ENCODE data around the gene INKA1.

The INKA1 gene

DNA sequence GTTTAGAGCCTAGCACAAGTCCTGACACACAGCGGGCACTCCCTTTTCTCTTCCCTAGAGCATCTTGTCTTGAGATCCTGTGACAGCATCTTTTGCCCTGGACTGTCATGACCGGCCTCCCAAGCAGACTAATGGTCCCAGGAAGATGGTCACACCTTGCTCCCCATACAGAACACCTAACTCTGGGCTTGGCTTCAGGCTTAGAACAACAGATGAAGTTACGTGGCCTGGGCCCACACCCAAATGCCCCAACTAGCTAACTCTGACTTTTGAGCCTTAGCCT lies 15.9 kb upstream of the INKA1 start:
- DNase-seq: no peak

- DNase-seq: no peak
These were observed 15.5 kb upstream of the INKA1 start for GRCh38 chr3:49787536-49787935.

DNA sequence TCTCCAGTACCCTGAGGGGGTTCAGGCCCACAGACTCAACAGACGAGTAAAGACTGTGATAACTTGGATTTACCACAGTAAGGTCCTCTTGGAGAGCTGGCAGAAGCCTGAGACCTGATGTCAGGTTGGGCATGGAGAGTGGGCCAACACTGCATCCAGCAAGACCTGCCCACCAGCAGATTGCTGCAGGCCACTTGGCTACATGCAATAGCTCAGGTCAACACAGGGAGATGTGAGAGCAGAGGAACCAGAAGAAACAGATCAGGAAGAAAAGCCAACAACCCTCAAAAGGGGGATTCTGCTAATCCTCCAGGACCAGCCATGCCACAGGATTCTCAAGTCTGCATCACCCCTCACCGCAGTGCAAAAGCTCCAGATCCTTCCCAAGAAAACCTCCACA lies 15.0 kb upstream of the INKA1 start:
- no peak for DNase-seq

- no peak for DNase-seq
These were observed 12.2 kb upstream of the INKA1 start for GRCh38 chr3:49790626-49791411.

- DNase-seq: peak; percentile 40
These were observed 11.5 kb upstream of the INKA1 start for GRCh38 chr3:49791571-49791970.

- peak; percentile 37 for DNase-seq
These were observed 10.5 kb upstream of the INKA1 start for GRCh38 chr3:49792371-49793150.

- no peak for DNase-seq
These were observed 9.5 kb upstream of the INKA1 start for GRCh38 chr3:49793486-49794085.

DNA sequence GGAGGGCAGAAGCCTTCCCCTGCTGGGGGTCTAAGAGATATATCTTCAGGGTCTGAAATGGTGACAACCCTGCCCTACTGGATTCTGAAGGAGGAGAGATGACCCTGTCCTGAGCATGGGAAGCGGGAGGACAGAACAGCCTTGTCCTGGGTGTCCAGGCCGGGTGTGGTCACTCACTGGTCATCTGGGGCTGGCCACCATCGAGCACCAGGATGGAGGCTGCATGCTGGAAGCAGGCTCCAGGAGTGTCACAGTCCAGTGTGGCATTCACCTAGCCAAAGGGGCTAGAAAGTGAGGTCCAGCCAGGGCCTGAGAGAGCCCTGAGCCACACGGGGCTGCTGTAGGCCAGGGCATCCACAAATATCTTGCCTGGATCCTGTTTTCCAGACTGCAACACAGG lies 8.6 kb upstream of the INKA1 start:
- DNase-seq: no peak

DNA sequence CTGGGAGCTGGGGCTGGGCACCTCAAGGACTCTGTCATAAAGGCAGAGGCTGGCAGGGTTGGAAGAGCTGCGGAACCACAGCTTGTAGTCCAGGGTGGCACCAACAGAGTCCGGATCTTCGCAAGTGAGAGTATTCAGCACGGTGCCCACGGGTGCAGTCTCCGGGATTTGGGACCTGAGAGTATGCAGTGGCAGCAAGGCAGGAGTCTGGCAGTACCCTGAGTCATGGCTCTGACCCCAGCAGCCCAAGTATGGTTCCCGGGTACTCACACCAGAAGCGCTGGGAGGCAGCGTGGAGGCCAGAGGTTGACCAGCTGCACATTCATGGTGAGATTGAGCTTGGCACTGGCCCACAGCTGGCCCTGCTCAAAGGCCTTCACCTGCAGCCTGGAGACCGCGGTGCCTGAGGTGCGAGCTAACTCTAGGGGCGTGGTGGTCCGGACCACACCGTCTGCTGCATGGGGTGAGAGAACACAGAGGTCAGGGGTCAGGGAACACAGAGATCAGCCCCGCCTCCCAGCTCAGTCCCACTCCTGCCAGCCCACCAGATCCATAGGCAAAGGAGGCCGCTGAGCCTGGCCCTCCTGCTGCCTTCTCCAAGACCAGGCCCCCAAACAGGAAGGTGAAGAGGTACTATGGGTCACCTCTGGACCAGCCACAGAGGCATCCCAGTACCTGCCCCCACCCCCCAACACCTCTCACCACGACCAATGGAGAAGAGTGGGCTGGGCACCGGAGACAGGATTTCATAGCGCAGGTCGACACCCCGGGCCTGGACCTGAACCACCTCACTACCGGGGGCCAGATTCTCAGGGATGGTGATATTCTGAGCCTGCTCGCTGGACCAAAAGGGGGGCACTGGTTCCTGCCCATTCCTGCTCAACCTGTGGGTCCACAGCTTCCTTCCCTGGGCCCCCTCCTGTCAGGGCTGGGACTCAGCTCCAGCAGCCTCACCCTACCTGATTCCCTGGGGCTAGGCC lies 7.8 kb upstream of the INKA1 start:
- no peak for DNase-seq

DNA sequence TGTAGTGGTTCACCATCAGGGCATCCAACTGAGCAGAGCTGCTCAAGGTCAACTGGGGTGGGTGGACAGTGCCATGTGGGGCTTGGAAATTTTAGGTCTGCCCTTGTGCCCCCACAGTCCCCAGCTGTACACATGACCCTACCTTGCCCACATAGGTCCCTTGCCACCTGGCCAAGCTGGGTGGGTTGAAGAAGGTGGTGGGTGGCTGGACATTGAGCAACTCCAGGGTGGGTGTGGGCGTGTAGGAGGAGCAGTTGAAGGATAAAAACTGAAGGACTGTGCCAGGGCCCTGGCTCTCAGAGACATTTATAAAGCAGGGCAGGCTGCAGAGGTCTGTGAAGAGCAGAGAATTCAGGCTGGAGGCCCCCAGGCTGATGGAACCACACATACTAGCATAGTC lies 4.0 kb upstream of the INKA1 start:
- DNase-seq: no peak

- no peak for DNase-seq
These were observed 3.3 kb upstream of the INKA1 start, which contains the start of gene CDHR4 for GRCh38 chr3:49799761-49800160. Gene CDHR4 (minus strand): TSS chr3:49799873. CDS start chr3:49799812, 61 bp downstream.

GRCh38 chr3:49801160-49801559 lies 1.9 kb upstream of the INKA1 start:
- no peak for DNase-seq

DNA sequence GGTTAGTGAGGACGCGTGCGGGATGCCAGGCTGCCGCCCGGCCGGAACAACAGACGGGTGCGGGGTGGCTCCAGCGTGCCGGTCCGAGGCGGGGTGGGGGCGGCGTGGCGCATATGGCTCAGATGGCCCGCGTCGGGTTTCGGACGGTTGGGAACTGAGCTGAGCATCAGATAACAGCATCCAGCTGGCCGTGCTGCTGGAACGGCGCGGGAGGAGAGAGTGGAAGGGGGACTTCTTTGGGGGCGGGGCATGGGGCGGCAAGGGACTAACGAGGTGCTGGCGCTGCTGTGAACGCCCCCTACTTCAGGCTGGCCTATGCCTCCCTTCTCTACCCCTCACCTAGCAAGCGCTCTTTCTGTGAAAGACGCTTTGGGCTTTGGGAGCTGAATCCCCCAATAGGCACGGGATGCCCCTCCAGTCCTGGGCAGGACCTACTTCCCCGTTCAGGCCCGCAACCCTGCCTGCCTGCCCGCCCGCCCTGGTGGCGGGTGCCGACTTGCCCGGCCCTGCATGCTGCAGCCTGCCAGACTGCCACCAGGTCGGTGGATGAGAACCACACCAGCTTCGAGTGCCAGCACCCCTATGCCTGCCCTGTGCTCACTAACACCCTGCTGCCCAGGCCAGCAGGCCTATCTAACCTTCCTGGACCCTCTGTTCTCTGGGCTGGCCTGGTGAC lies 542 bp downstream of the INKA1 start:
- DNase-seq: peak; percentile 79

- no peak for DNase-seq
These were observed 1.3 kb downstream of the INKA1 start for GRCh38 chr3:49804141-49805041.

- no peak for DNase-seq
These were observed 2.3 kb downstream of the INKA1 start for GRCh38 chr3:49805367-49805782.

DNA sequence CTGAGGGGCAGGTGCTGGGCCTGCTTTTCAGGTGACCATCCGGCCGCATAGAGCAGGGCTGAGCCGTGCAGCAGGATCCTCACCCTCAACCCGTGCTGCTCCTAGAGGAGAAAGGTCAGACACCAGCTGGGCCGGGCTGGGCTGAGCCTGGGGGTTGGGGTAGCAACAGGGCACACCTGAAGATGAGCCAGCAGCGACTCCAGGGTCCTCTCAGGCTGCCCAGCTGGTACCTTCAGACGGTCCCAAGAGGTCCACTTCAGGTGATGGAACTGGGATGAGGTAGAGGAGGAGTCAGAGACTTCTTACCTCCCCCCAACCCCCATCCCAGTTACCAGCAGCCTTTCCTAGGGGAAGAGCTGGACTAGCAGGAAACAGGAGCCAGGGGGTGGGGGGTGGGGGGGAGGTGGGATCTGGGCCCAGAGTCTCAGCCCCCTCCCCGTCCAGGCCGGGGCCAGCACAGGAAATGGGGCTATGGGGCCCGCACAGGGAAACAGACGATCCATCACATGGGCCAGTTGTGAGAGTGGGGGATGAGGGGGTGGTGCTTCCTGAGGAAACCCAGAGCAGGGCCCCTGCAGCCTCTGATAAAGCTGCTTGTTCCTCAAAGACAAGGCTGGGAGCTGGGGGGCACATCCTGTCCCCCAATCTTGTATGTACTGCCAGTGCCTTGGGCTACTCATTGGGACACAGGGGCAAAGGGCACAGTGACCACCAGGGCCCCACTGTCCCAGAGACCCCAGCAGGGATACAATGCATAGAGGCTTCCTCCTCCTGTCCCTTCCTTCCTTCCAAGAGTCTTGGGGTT lies 3.0 kb downstream of the INKA1 start:
- DNase-seq: no peak

DNA sequence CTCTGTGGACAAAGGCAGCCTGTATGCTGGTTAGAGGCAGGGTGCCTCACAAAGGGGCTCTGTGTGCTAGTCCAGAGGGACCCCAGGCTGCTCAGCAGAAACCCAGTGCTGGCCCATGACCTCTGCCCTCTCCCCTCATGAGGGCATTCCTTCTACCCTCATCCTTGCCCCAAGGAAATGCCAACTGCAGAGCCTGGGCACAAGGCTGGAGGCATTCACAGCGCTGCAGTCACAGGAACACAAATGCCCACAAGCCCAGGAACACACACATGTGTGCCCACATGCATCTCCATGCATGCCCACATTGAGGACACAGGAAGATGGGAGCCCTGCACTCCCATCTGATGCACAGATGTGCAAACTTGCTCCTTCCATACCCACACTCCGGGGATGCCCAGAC lies 3.8 kb downstream of the INKA1 start:
- no peak for DNase-seq

- DNase-seq: no peak
These were observed 4.5 kb downstream of the INKA1 start for GRCh38 chr3:49807431-49808114.

- peak; percentile 65 for DNase-seq
These were observed 9.9 kb downstream of the INKA1 start for GRCh38 chr3:49812916-49813496.

Measured in activated CD8-positive, alpha-beta memory T cell treated with anti-CD3 and anti-CD28 coated beads for 24 hours (primary cell).